Measurements from ENCODE around the gene MEPE. TPM values are rescaled to one million over a fixed set of nuclear protein-coding genes. Genes with fewer than 3 reads are reported as not detected.
A peak's percentile ranks its signal among the peaks of the same experiment; 100 is the strongest.

The MEPE gene
- total and polyA plus RNA-seq, 7 donors: not detected

DNA sequence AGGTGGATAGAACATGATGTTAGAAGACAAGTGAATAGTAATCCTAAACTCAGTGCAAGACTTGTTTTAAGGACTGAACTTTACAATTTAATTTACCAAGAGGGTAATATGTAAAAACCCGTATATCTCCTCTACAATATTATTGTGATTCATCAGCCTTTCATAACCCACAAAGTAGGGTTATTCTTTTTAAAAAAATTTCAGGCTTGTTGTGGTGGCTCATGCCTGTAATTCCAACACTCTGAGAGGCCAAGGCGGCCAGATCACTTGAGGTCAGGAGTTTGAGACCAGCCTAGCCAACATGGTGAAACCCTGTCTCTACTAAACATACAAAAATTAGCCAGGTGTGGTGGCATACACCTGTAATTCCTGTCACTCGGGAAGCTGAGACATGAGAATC lies 26.2 kb upstream of the MEPE start:
- Histone ChIP-seq H3K4me3 (no peak overlapping the region), H3K27me3 (ENCODE audit: insufficient read depth in 3 of 3, low read length in 2 of 3) (no peaks in the 10 kb centered on the region), H3K27ac (no peak overlapping the region), H3K4me1 (no peaks in the 10 kb centered on the region), H3K9me3 (no peaks in the 10 kb centered on the region), H3K36me3 (ENCODE audit: insufficient read depth in 1 of 2, low read depth in 1 of 2) (no peaks in the 10 kb centered on the region)
- 91 to 93% (median 91%) methylated on average over 3 of the region's 3 CpGs for WGBS, 3 donors
- no peak for DNase-seq
- TF ChIP-seq, protein P1, sequence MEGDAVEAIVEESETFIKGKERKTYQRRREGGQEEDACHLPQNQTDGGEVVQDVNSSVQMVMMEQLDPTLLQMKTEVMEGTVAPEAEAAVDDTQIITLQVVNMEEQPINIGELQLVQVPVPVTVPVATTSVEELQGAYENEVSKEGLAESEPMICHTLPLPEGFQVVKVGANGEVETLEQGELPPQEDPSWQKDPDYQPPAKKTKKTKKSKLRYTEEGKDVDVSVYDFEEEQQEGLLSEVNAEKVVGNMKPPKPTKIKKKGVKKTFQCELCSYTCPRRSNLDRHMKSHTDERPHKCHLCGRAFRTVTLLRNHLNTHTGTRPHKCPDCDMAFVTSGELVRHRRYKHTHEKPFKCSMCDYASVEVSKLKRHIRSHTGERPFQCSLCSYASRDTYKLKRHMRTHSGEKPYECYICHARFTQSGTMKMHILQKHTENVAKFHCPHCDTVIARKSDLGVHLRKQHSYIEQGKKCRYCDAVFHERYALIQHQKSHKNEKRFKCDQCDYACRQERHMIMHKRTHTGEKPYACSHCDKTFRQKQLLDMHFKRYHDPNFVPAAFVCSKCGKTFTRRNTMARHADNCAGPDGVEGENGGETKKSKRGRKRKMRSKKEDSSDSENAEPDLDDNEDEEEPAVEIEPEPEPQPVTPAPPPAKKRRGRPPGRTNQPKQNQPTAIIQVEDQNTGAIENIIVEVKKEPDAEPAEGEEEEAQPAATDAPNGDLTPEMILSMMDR (IDR thresholded peaks at IDR 0.05): no peak
- intact Hi-C loops (cut with DNase I): no loop called here
- ATAC-seq: no peak

DNA sequence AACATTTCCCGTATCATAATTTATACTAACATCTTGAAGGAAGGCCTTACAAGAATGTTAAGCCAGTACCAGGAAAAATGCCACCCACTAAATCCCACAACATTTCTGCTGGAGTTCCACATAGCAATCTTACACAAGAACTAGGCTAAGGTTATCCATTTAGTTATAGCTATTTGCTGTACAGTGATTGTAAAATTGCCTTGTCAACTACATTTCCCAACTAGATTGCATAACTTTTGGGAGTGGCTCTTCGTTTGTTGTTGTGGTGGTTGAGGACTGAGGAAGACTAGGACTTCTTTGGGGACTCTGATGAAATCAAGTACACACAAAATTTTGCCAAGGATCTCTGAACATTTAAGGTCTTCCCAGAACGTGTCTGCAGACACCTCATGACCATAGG lies 25.4 kb upstream of the MEPE start:
- H3K4me3 ChIP-seq: no peak overlapping the region
- no peaks in the 10 kb centered on the region for H3K27me3 ChIP-seq (ENCODE audit: insufficient read depth in 3 of 3, low read length in 2 of 3)
- no peaks in the 10 kb centered on the region for H3K36me3 ChIP-seq (ENCODE audit: insufficient read depth in 1 of 2, low read depth in 1 of 2)
- no peaks in the 10 kb centered on the region for H3K4me1 ChIP-seq
- WGBS, 3 donors: 65 to 83% (median 72%) methylated on average over 3 of the region's 3 CpGs
- H3K9me3 ChIP-seq: no peaks in the 10 kb centered on the region
- no peak for DNase-seq
- TF ChIP-seq, protein P1 (IDR thresholded peaks at IDR 0.05): no peak
- no peak overlapping the region for H3K27ac ChIP-seq
- intact Hi-C loops (cut with DNase I): no loop called here
- ATAC-seq: peak in 1 of 4 donors; percentile 47

DNA sequence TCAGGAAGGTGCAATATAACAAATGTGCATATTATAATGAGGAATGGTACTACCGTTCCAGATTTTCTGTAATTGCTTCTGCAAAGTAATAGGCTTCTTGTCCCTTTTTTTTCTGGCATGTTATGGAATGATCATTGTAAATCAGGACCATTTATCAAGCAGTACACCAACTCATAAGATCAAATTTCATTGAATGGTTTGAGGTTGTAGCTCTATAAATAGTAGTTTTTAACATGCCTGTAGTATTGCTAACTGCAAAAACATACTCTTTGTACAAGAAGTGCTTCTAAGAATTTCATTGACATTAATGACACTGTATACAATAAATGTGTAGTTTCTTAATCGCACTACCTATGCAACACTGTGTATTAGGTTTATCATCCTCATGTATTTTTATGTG lies 20.8 kb upstream of the MEPE start:
- 75 to 84% (median 79%) methylated on average over 2 of the region's 2 CpGs for WGBS, 3 donors
- TF ChIP-seq, protein P1 (IDR thresholded peaks at IDR 0.05): no peak
- Histone ChIP-seq H3K27ac (no peak overlapping the region), H3K36me3 (ENCODE audit: insufficient read depth in 1 of 2, low read depth in 1 of 2) (no peaks in the 10 kb centered on the region), H3K9me3 (no peaks in the 10 kb centered on the region), H3K27me3 (ENCODE audit: insufficient read depth in 3 of 3, low read length in 2 of 3) (no peaks in the 10 kb centered on the region), H3K4me1 (no peaks in the 10 kb centered on the region), H3K4me3 (no peak overlapping the region)
- intact Hi-C loops (cut with DNase I): no loop called here
- ATAC-seq (no peak), DNase-seq (no peak)

DNA sequence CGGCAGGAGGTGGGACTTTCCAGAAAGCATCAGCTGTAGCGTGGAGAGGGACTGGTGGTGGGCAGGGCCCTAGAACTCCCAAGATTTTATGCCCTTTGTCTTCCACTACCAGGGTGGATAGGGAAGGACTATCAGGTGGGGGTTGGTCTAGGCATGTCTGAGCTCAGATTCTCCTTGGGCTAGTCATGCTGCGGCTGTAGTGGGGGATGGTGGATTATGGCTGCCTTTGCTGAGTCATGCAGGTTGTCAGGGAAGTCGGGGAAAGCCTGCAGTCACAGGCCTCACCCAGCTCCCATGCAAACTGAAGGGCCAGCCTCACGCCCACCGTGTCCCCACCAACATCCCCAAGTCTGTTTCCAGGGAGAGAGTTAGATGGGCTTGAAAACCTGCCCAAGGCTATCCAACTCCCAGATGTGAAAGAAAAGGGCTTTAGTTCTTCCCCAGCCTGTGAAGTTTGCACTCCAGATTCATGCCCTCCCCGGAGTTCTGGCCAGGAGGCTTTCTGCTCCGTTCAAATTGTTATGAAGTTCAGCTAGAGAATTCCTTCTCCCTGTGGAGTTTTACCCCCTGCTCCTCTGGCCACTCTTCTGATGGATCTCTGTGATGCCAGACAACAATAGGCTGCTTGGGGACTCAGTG lies 13.4 kb upstream of the MEPE start:
- TF ChIP-seq, protein P1 (IDR thresholded peaks at IDR 0.05): no peak
- Histone ChIP-seq H3K4me3 (no peak overlapping the region), H3K27ac (no peak overlapping the region), H3K27me3 (ENCODE audit: insufficient read depth in 3 of 3, low read length in 2 of 3) (no peaks in the 10 kb centered on the region), H3K9me3 (no peaks in the 10 kb centered on the region), H3K4me1 (no peaks in the 10 kb centered on the region), H3K36me3 (ENCODE audit: insufficient read depth in 1 of 2, low read depth in 1 of 2) (no peaks in the 10 kb centered on the region)
- ATAC-seq: no peak
- intact Hi-C loops (cut with DNase I): no loop called here
- WGBS, 3 donors: 66 to 75% (median 69%) methylated on average over 8 of the region's 8 CpGs
- no peak for DNase-seq

DNA sequence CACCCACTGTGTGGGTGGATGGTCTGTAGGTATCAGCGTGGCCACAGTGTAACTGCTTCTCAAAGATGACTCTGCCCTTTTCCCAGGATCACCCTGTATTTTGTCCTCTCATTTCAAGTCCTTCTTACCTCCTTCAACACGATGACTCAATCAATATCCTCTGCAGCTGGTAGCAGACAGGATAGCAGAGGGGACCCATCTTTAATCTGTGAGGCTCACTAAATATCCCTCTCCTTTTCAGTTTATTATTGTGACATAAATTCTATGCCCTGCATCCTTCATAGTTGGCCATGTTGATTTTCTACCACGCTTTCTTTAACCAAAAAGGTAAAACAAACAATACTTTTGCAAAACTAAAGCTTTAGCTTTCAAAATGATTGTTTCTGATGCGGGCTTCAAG lies 9.6 kb upstream of the MEPE start:
- TF ChIP-seq, protein P1 (IDR thresholded peaks at IDR 0.05): no peak
- Histone ChIP-seq H3K4me3 (no peak overlapping the region), H3K9me3 (no peaks in the 10 kb centered on the region), H3K4me1 (no peaks in the 10 kb centered on the region), H3K36me3 (ENCODE audit: insufficient read depth in 1 of 2, low read depth in 1 of 2) (no peaks in the 10 kb centered on the region), H3K27ac (no peak overlapping the region), H3K27me3 (ENCODE audit: insufficient read depth in 3 of 3, low read length in 2 of 3) (no peaks in the 10 kb centered on the region)
- DNase-seq: no peak
- 71 to 86% (median 84%) methylated on average over 4 of the region's 4 CpGs for WGBS, 3 donors
- intact Hi-C loops (cut with DNase I): no loop called here
- no peak for ATAC-seq
